CD4-positive, alpha-beta T cell (primary cell): Measurements from ENCODE around the gene ORMDL3. TPM values are rescaled to one million over a fixed set of nuclear protein-coding genes. Genes with fewer than 3 reads are reported as not detected.

Experiments used
- ATAC-seq: fragments of 200-7000 bp; cut with Tn5 transposase; one replicate; pipeline ENCODE4 v1.10.0; 2022; ENCODE audit warnings: mild to moderate bottlenecking; ENCODE audit not compliant: poor library complexity
- CTCF ChIA-PET: fragments of 350-600 bp; sonication (Branson Sonifier 250); formaldehyde crosslinking; loops from one replicate; lab custom pipeline; 2021; ENCODE audit warnings: antibody characterized with exemption, inconsistent platforms; lab: Charles Lee
- POLR2A ChIA-PET: fragments of 350-600 bp; sonication (Branson Sonifier 250); formaldehyde crosslinking; loops from one replicate; lab custom pipeline; 2021; ENCODE audit warnings: antibody characterized with exemption, inconsistent platforms; lab: Charles Lee
- DNase-seq, 14 experiments: peaks; one replicate each; pipeline ENCODE4 v3.0.0-alpha.2; 2013 to 2020; ENCODE audit warnings: mixed read lengths in 2 of 14
- H3K27ac ChIP-seq, 2 donors: one replicate each; pipeline versions ENCODE4 v1.5.1 to v1.7.0; 2013; ENCODE audit warnings: low read length in 2 of 2, low read depth in 1 of 2, mild to moderate bottlenecking in 1 of 2
- H3K27me3 ChIP-seq, 2 experiments: 1 replicate in 1 of 2; 2 replicates in 1 of 2; pipeline versions ENCODE4 v1.6.1 to v1.7.0; 2013; ENCODE audit warnings: low read length in 2 of 2, control low read depth in 1 of 2, mild to moderate bottlenecking in 1 of 2, moderate library complexity in 1 of 2; ENCODE audit not compliant: insufficient read depth in 2 of 2, control insufficient read depth in 1 of 2
- H3K36me3 ChIP-seq: one replicate; pipeline ENCODE4 v1.6.1; 2013; ENCODE audit warnings: low read length, control low read depth; ENCODE audit not compliant: insufficient read depth
- H3K4me1 ChIP-seq: one replicate; pipeline ENCODE4 v1.6.1; 2013; ENCODE audit warnings: low read length, control low read depth; ENCODE audit not compliant: insufficient read depth
- H3K4me3 ChIP-seq: one replicate; pipeline ENCODE4 v1.5.1; 2013; ENCODE audit warnings: mild to moderate bottlenecking, low read length, moderate library complexity
- H3K9me3 ChIP-seq, 2 experiments: 1 replicate in 1 of 2; 2 replicates in 1 of 2; pipeline versions ENCODE4 v1.6.1 to v1.7.0; 2013; ENCODE audit warnings: low read length in 2 of 2, mild to moderate bottlenecking in 2 of 2, control low read depth in 1 of 2, moderate library complexity in 1 of 2; ENCODE audit not compliant: control insufficient read depth in 1 of 2, insufficient read depth in 1 of 2
- H3K27ac Mint-ChIP-seq: one replicate; pipeline ENCODE4 v1.8.0; 2020; ENCODE audit warnings: mixed read lengths
- H3K27me3 Mint-ChIP-seq: one replicate; pipeline ENCODE4 v1.8.0; 2021; ENCODE audit warnings: mixed read lengths
- H3K36me3 Mint-ChIP-seq: one replicate; pipeline ENCODE4 v1.8.0; 2021; ENCODE audit warnings: low read depth, mixed read lengths
- H3K4me1 Mint-ChIP-seq: one replicate; pipeline ENCODE4 v1.8.0; 2021; ENCODE audit warnings: low read depth, mixed read lengths
- H3K4me3 Mint-ChIP-seq: one replicate; pipeline ENCODE4 v1.8.0; 2020; ENCODE audit warnings: mild to moderate bottlenecking, mixed read lengths
- H3K9me3 Mint-ChIP-seq: one replicate; pipeline ENCODE4 v1.8.0; 2020; ENCODE audit warnings: mixed read lengths
- intact Hi-C, 2 experiments: fragments of 100-400 bp; cut with DNase I in 1 of 2; cut with micrococcal nuclease in 1 of 2; formaldehyde crosslinking; loops; one replicate each; pipeline versions ENCODE4 v1.15.1 to v1.9.0; 2023 to 2025; cut with DNase I, micrococcal nuclease
- total RNA-seq, 174 experiments: library from RNA in 2 of 174; stranded (reverse) in 2 of 174; gene quantifications; one replicate each; pipeline ENCODE4 v1.2.3 and lab custom pipeline; 2021 to 2026
- TF ChIP-seq, protein P1 (sequence below): fragments of 200-600 bp; IDR thresholded peaks from one replicate; pipeline ENCODE4 v1.8.0; 2022; ENCODE audit warnings: antibody characterized with exemption, mild to moderate bottlenecking

Gene ORMDL3
- total RNA-seq, 2 experiments from 2014 or later: 103 to 105 TPM

DNA sequence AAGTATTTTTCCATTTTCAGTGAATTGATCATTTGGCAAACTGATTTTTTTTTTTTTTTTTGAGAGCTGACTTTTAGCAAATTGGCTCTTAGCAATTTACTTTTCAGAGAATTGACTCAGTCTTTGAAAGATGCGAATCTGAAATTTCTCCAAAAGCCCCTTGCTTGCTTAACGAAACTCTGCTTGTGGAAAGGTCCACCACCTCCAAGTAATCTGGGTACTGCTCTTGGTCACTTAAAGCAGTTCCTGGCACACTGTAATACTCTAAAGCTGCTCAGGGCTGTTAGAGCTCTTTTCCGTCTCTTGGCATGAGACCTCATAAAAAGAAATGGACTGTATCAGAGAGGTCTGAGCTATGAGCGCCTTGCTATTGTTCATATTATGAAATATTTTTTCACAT lies 11.8 kb downstream of the ORMDL3 start:
- no peaks in the 10 kb centered on the region for H3K27me3 Mint-ChIP-seq
- peaks cover 26% of the 10 kb centered on the region for H3K4me1 Mint-ChIP-seq

DNA sequence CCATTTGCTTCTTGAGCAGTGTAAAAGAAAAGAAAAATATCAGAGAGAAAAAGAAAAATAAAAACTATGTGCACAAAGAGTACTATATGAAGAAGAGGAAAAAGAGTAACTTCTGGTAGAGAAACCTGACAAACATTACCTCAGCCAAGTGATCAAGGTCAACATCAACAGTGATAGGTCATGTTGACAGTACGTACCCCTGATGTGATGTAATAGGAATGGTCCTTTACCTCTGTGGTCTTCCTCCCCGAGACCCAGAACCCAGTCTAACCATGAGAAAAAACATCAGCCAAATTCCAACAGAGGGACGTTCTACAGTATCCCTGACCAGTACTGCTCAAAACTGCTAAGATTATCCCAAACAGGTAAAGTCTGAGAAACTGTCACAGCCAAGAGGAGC lies 13.4 kb downstream of the ORMDL3 start:
- no peak overlapping the region for H3K27ac ChIP-seq
- Mint-ChIP-seq H3K9me3 (no peaks in the 10 kb centered on the region), H3K27me3 (no peaks in the 10 kb centered on the region), H3K4me1 (peaks cover 15% of the 10 kb centered on the region), H3K4me3 (no peak overlapping the region), H3K36me3 (peaks cover 71% of the 10 kb centered on the region), H3K27ac (no peak overlapping the region)
- peaks cover 29% of the 10 kb centered on the region for H3K36me3 ChIP-seq
- POLR2A ChIA-PET: no interaction called here
- CTCF ChIA-PET: no interaction called here
- TF ChIP-seq, protein P1, sequence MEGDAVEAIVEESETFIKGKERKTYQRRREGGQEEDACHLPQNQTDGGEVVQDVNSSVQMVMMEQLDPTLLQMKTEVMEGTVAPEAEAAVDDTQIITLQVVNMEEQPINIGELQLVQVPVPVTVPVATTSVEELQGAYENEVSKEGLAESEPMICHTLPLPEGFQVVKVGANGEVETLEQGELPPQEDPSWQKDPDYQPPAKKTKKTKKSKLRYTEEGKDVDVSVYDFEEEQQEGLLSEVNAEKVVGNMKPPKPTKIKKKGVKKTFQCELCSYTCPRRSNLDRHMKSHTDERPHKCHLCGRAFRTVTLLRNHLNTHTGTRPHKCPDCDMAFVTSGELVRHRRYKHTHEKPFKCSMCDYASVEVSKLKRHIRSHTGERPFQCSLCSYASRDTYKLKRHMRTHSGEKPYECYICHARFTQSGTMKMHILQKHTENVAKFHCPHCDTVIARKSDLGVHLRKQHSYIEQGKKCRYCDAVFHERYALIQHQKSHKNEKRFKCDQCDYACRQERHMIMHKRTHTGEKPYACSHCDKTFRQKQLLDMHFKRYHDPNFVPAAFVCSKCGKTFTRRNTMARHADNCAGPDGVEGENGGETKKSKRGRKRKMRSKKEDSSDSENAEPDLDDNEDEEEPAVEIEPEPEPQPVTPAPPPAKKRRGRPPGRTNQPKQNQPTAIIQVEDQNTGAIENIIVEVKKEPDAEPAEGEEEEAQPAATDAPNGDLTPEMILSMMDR: no peak
- no peaks in the 10 kb centered on the region for H3K9me3 ChIP-seq
- no peak overlapping the region for H3K4me3 ChIP-seq
- DNase-seq (no peak), ATAC-seq (no peak)
- intact Hi-C loops: no loop called here
- H3K4me1 ChIP-seq: peaks cover 15% of the 10 kb centered on the region
- no peaks in the 10 kb centered on the region for H3K27me3 ChIP-seq

More for the DNA sequence above, 11.8 kb downstream of the ORMDL3 start:
- no peak for DNase-seq
- Histone ChIP-seq H3K27ac (no peak overlapping the region), H3K27me3 (no peaks in the 10 kb centered on the region), H3K4me1 (peaks cover 27% of the 10 kb centered on the region), H3K4me3 (no peak overlapping the region), H3K36me3 (peaks cover 27% of the 10 kb centered on the region), H3K9me3 (no peaks in the 10 kb centered on the region)
- intact Hi-C loops: no loop called here
- TF ChIP-seq, protein P1: no peak
- Mint-ChIP-seq H3K36me3 (peaks cover 75% of the 10 kb centered on the region), H3K4me3 (no peak overlapping the region), H3K9me3 (no peaks in the 10 kb centered on the region), H3K27ac (no peak overlapping the region)
- CTCF ChIA-PET: interaction anchor here (0.6 kb wide), 1 partner anchor 31 kb away, joined by 3 read pairs; no protein-coding TSS in a partner anchor
- ATAC-seq: no peak
- POLR2A ChIA-PET: interaction anchor here (0.8 to 2.7 kb wide), 2 partner anchors 8 to 11 kb away, joined by 3 to 9 read pairs; no protein-coding TSS in a partner anchor

DNA sequence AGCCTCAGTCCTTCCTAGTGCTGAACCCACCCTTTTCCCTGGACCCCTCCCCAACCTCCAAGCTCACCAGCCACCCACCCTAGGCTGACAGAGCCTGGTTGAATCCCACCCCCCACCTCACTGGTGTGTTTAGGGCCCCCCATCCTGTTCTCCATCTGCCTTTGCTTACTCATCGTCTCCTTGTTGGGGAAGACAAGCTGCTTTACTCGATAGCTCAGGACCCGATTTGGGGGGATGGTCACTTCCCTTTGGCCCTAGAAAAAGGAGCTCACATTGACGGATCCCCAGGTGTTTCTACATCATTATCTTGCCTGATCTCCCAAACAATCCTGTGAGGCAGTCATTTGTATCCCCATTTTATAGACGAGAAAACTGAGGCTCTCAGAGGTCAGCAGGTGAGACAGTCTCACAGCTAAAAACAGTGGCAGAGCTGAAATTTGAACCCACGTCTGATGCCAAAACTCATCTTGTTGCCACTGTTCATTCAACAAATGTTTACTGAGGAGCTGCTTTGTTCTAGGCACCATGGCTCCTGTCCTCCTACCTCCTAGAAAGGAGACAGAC lies 18.5 kb downstream of the ORMDL3 start:
- Mint-ChIP-seq H3K4me1 (peaks cover 5% of the 10 kb centered on the region), H3K9me3 (no peaks in the 10 kb centered on the region), H3K27ac (no peak overlapping the region), H3K27me3 (no peaks in the 10 kb centered on the region), H3K36me3 (peaks cover 72% of the 10 kb centered on the region), H3K4me3 (no peak overlapping the region)
- POLR2A ChIA-PET: interaction anchor here (1.1 kb wide), 1 partner anchor 11 kb away, joined by 5 read pairs; no protein-coding TSS in a partner anchor
- CTCF ChIA-PET: interaction anchor here (0.7 kb wide), 1 partner anchor 215 kb away, joined by 3 read pairs; no protein-coding TSS in a partner anchor
- Histone ChIP-seq H3K4me1 (peaks cover 4% of the 10 kb centered on the region), H3K9me3 (no peaks in the 10 kb centered on the region), H3K4me3 (no peak overlapping the region), H3K27ac (no peak overlapping the region), H3K36me3 (peaks cover 39% of the 10 kb centered on the region), H3K27me3 (no peaks in the 10 kb centered on the region)
- intact Hi-C loops: no loop called here
- no peak for ATAC-seq
- no peak for DNase-seq
- TF ChIP-seq, protein P1: no peak
